Measurements from ENCODE around the gene ITGB1. TPM values are rescaled to one million over a fixed set of nuclear protein-coding genes. Genes with fewer than 3 reads are reported as not detected.
"Not testable (repeated sequence)": the region's sequence is repeated elsewhere in the genome, so short reads cannot be mapped to it uniquely, and the experiment has no call there.

Gene ITGB1
- total RNA-seq, 4 donors from 2014 or later, result 159 to 216 (median 209) TPM

DNA sequence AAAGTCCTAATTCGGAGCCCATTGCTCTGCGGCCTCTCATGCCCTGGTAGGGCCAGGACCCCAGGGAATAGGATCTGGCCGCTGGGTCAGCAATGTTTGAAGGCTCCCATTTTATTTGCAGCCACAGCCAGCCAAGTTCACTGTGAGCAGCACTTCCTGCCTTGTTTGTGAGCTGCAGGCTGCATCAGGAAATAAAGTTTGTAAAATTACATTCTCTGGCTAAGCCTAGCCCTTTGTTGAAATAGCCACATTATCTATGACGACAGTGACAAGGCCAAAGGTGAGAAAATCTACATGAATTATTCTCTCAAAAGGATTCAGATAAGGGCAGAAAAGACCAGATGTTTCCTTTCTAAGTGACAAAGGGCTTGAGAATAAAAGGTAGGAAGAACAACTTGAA is 23.7 kb upstream of the ITGB1 start:
- TF ChIP-seq POLR2A (IDR thresholded peaks at IDR 0.05), result no peak
- TF ChIP-seq CTCF (IDR thresholded peaks at IDR 0.05), result no peak
- intact Hi-C loops (cut with DNase I; ENCODE audit: low total_unique reads), result no loop called here
- WGBS, 2 donors, result 54 to 57% methylated on average over 4 of the region's 4 CpGs
- H3K4me3 ChIP-seq (ENCODE audit: low read depth, poor library complexity, severe bottlenecking), result no peak overlapping the region
- DNase-seq (ENCODE audit: low spot score in 2 of 2), result peak in 1 of 2 donors; percentile 28

GRCh38 chr10:32980558-32981468 is 22.8 kb upstream of the ITGB1 start:
- peak overlapping the region; percentile 8 for H3K4me3 ChIP-seq (ENCODE audit: low read depth, poor library complexity, severe bottlenecking)
- intact Hi-C loops (cut with DNase I; ENCODE audit: low total_unique reads), result no loop called here
- DNase-seq (ENCODE audit: low spot score in 2 of 2), result peak; percentile 88 to 98
- TF ChIP-seq CTCF (IDR thresholded peaks at IDR 0.05), result no peak
- no peak for TF ChIP-seq POLR2A (IDR thresholded peaks at IDR 0.05)
- 14 to 16% methylated on average over 32 to 38 of the region's 38 CpGs for WGBS, 2 donors

DNA sequence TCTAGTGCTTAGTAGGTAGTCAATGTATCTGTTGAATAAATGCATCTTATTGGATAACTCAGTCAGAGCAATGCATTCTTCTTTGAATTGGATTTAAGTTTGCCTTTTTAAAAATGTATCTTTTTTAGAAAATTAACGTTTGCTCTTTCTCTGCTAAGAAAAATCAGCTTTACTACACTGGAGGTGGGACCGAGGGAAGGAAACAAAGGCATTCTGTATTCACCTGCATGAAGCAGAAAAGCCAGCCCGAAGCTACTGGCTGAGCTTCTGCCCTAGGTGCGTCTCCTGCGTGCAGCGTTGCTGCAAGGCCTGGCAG is 22.2 kb upstream of the ITGB1 start:
- no peak for TF ChIP-seq POLR2A (IDR thresholded peaks at IDR 0.05)
- TF ChIP-seq CTCF (IDR thresholded peaks at IDR 0.05), result no peak
- no peak overlapping the region for H3K4me3 ChIP-seq (ENCODE audit: low read depth, poor library complexity, severe bottlenecking)
- intact Hi-C loops (cut with DNase I; ENCODE audit: low total_unique reads), result no loop called here
- DNase-seq (ENCODE audit: low spot score in 2 of 2), result no peak
- 2 to 3% methylated on average over 6 of the region's 6 CpGs for WGBS, 2 donors

- H3K4me3 ChIP-seq (ENCODE audit: low read depth, poor library complexity, severe bottlenecking); intact Hi-C loops (cut with DNase I; ENCODE audit: low total_unique reads); DNase-seq (ENCODE audit: low spot score in 2 of 2): not testable (repeated sequence)
- 56 to 67% methylated on average over 14 of the region's 14 CpGs for WGBS, 2 donors
Measured at GRCh38 chr10:32979719-32980118, 21.7 kb upstream of the ITGB1 start.

DNA sequence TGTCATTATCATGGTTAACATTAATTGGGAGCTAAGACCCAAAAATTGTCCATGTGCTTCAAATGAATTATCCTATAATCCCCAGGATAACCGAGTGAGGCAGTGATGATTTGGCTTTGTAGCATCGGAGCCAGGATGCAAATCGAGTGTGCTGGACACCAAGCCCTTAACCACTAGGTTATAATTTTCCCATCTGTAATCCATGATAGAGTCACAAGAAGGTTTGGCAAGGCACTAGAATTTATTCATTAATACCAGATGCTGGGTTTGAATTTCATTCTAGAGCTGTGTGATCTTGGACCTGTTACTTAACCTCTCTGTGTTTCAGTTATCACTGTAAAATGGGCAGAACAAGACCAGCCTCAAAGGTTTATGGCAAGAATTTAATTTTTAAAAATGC is 21.0 kb upstream of the ITGB1 start:
- WGBS, 2 donors, result 78 to 86% methylated on average over 3 of the region's 3 CpGs

GRCh38 chr10:32977846-32978809 is 20.1 kb upstream of the ITGB1 start:
- intact Hi-C loops (cut with DNase I; ENCODE audit: low total_unique reads); DNase-seq (ENCODE audit: low spot score in 2 of 2); H3K4me3 ChIP-seq (ENCODE audit: low read depth, poor library complexity, severe bottlenecking): not testable (repeated sequence)
- 81 to 86% methylated on average over 4 of the region's 4 CpGs for WGBS, 2 donors

More for the DNA sequence above, 21.0 kb upstream of the ITGB1 start:
- no peak for DNase-seq (ENCODE audit: low spot score in 2 of 2)
- H3K4me3 ChIP-seq (ENCODE audit: low read depth, poor library complexity, severe bottlenecking), result no peak overlapping the region
- intact Hi-C loops (cut with DNase I; ENCODE audit: low total_unique reads), result no loop called here
- TF ChIP-seq CTCF (IDR thresholded peaks at IDR 0.05), result no peak
- no peak for TF ChIP-seq POLR2A (IDR thresholded peaks at IDR 0.05)

Measured in lower leg skin (tissue), 4 donors.